ENCODE data around the gene PTPRS.

- no peak for TF ChIP-seq GATA3 (IDR thresholded peaks at IDR 0.05; ENCODE audit: low read depth, low read length)
- TF ChIP-seq GATA2 (IDR thresholded peaks at IDR 0.05; ENCODE audit: low read depth, low read length), result no peak
Observed at GRCh38 chr19:5337126-5337525, 3.5 kb downstream of the PTPRS start.

All from SH-SY5Y (cell line).